ENCODE measurements around the gene PMP22.

PMP22 gene

DNA sequence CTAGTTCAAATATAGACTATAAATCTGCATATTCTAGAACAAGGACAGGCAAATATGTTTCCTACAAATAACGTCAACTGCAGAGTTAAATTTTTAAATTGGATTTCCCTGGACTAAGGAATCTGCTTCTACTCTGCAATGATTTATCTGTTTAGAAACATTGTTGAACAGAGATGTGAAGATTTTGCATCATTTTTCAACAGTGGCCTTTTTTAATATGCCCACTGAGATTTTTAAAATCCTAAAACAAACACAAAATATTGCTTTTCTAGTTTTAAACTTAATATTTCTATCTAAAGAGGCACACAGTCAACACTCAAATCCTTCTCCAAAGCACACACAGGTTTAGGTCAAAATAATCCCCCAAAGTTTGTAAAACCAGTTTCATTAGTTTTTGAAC is 23.7 kb upstream of the PMP22 start:
- peaks cover 4% of the 10 kb centered on the region for H3K27me3 ChIP-seq (ENCODE audit: insufficient read depth, poor library complexity, severe bottlenecking)

DNA sequence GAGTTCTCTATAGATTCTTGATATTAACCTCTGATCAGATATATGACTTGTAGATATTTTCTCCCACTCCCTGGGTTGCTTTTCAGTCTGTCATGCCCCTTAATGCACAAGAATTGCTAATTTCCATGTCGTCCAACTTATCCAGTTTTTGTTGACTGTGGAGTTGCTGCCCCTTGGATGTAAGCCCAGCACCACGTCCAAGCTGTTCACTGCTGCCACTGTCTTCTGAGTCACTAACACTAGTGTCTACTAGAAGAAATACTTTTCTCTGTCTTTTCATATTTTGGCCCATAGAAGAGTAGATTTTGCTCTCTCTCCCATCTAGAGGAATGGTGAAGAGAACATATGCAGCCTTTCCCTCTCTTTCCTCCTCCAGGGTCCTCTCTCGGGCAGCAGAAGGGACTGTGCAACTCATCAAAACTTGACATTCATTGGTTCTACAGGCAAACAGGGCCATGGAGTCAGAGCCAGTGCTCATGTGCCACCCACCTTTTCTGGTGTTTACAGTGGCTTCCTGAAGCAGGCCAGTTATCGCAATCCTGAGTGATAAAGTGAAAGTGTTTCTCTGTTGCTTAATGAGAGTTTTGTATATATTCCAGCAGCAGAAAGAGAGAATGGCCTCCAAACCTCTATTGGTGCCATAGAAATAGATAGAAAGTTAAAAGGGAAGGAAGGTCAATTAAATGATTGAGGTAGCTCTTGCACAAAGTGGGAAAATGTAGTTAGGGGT is 22.6 kb upstream of the PMP22 start:
- Histone ChIP-seq H3K4me3 (ENCODE audit: severe bottlenecking) (no peak overlapping the region), H3K27ac (ENCODE audit: poor library complexity, severe bottlenecking) (no peak overlapping the region), H3K36me3 (ENCODE audit: low read depth) (no peaks in the 10 kb centered on the region), H3K27me3 (ENCODE audit: insufficient read depth, poor library complexity, severe bottlenecking) (peaks cover 4% of the 10 kb centered on the region), H3K9me3 (ENCODE audit: severe bottlenecking) (no peaks in the 10 kb centered on the region), H3K4me1 (ENCODE audit: insufficient read depth, poor library complexity, severe bottlenecking) (no peaks in the 10 kb centered on the region)
- TF ChIP-seq, protein P1, sequence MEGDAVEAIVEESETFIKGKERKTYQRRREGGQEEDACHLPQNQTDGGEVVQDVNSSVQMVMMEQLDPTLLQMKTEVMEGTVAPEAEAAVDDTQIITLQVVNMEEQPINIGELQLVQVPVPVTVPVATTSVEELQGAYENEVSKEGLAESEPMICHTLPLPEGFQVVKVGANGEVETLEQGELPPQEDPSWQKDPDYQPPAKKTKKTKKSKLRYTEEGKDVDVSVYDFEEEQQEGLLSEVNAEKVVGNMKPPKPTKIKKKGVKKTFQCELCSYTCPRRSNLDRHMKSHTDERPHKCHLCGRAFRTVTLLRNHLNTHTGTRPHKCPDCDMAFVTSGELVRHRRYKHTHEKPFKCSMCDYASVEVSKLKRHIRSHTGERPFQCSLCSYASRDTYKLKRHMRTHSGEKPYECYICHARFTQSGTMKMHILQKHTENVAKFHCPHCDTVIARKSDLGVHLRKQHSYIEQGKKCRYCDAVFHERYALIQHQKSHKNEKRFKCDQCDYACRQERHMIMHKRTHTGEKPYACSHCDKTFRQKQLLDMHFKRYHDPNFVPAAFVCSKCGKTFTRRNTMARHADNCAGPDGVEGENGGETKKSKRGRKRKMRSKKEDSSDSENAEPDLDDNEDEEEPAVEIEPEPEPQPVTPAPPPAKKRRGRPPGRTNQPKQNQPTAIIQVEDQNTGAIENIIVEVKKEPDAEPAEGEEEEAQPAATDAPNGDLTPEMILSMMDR (IDR thresholded peaks at IDR 0.05; ENCODE audit: poor library complexity, severe bottlenecking) = no peak
- no peak for ATAC-seq (ENCODE audit: low read depth)
- no peak for DNase-seq (ENCODE audit: low spot score)

More for the DNA sequence above, 23.7 kb upstream of the PMP22 start:
- TF ChIP-seq, protein P1 (IDR thresholded peaks at IDR 0.05; ENCODE audit: poor library complexity, severe bottlenecking) = no peak
- Histone ChIP-seq H3K36me3 (ENCODE audit: low read depth) (no peaks in the 10 kb centered on the region), H3K9me3 (ENCODE audit: severe bottlenecking) (no peaks in the 10 kb centered on the region), H3K27ac (ENCODE audit: poor library complexity, severe bottlenecking) (no peak overlapping the region), H3K4me3 (ENCODE audit: severe bottlenecking) (no peak overlapping the region), H3K4me1 (ENCODE audit: insufficient read depth, poor library complexity, severe bottlenecking) (no peaks in the 10 kb centered on the region)
- ATAC-seq (ENCODE audit: low read depth) (no peak), DNase-seq (ENCODE audit: low spot score) (no peak)

DNA sequence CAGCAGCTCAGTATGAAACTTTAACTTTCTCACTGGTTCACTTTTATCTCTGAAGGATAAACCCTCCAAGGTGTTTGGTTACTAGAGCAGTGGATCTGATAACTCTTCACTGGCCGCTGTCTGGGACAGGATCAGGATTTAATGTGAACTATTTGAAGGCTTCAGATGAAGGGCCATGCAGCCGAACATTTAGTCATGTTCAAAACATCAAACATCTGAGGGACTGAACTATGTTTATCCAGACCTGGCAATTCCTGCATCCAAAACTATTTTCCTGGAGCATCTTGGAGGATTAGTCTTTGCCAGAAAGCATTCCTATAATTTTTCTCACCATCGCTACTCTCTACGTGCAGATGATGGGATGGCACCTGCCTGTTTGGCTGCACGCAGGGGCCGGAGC is 20.3 kb upstream of the PMP22 start:
- Histone ChIP-seq H3K36me3 (ENCODE audit: low read depth) (no peaks in the 10 kb centered on the region), H3K27ac (ENCODE audit: poor library complexity, severe bottlenecking) (no peak overlapping the region), H3K27me3 (ENCODE audit: insufficient read depth, poor library complexity, severe bottlenecking) (peaks cover 4% of the 10 kb centered on the region), H3K4me3 (ENCODE audit: severe bottlenecking) (no peak overlapping the region), H3K4me1 (ENCODE audit: insufficient read depth, poor library complexity, severe bottlenecking) (no peaks in the 10 kb centered on the region), H3K9me3 (ENCODE audit: severe bottlenecking) (no peaks in the 10 kb centered on the region)
- ATAC-seq (ENCODE audit: low read depth) (no peak), DNase-seq (ENCODE audit: low spot score) (no peak)
- TF ChIP-seq, protein P1 (IDR thresholded peaks at IDR 0.05; ENCODE audit: poor library complexity, severe bottlenecking) = no peak

DNA sequence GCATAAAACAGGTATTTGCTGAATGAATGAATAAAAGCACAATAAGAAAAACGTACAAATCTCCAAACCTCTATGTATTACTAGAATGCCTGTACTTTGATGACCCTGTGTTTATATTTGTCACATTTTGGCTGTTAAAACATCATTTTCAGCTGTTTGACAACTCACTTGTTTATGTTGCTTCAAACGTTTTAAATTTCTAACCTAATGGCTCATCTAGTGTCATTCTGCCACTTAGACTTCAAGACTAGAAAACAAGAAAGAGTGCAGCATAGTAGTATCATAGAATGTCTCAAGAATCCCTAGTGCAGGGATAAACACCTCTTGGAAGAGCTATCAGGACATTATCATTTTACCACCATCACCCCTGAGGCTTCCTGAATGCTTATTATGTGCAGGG is 19.4 kb upstream of the PMP22 start:
- Histone ChIP-seq H3K9me3 (ENCODE audit: severe bottlenecking) (no peaks in the 10 kb centered on the region), H3K4me1 (ENCODE audit: insufficient read depth, poor library complexity, severe bottlenecking) (no peaks in the 10 kb centered on the region), H3K36me3 (ENCODE audit: low read depth) (no peaks in the 10 kb centered on the region), H3K27ac (ENCODE audit: poor library complexity, severe bottlenecking) (no peak overlapping the region), H3K4me3 (ENCODE audit: severe bottlenecking) (no peak overlapping the region), H3K27me3 (ENCODE audit: insufficient read depth, poor library complexity, severe bottlenecking) (peaks cover 4% of the 10 kb centered on the region)
- TF ChIP-seq, protein P1 (IDR thresholded peaks at IDR 0.05; ENCODE audit: poor library complexity, severe bottlenecking) = no peak
- DNase-seq (ENCODE audit: low spot score) (no peak), ATAC-seq (ENCODE audit: low read depth) (no peak)

- ATAC-seq (ENCODE audit: low read depth) (no peak), DNase-seq (ENCODE audit: low spot score) (no peak)
- Histone ChIP-seq H3K27ac (ENCODE audit: poor library complexity, severe bottlenecking) (no peak overlapping the region), H3K9me3 (ENCODE audit: severe bottlenecking) (no peaks in the 10 kb centered on the region), H3K4me3 (ENCODE audit: severe bottlenecking) (no peak overlapping the region), H3K36me3 (ENCODE audit: low read depth) (no peaks in the 10 kb centered on the region), H3K4me1 (ENCODE audit: insufficient read depth, poor library complexity, severe bottlenecking) (peaks cover 2% of the 10 kb centered on the region), H3K27me3 (ENCODE audit: insufficient read depth, poor library complexity, severe bottlenecking) (peaks cover 4% of the 10 kb centered on the region)
- TF ChIP-seq, protein P1 (IDR thresholded peaks at IDR 0.05; ENCODE audit: poor library complexity, severe bottlenecking) = no peak
Observed at GRCh38 chr17:15284107-15284506, 19.0 kb upstream of the PMP22 start.
